ENCODE measurements around the gene MAPKAPK5. TPM values are rescaled to one million over a fixed set of nuclear protein-coding genes. Genes with fewer than 3 reads are reported as not detected.

The MAPKAPK5 gene
- total and polyA plus RNA-seq, 2 experiments from 2014 or later = 41.5 to 77.0 TPM

DNA sequence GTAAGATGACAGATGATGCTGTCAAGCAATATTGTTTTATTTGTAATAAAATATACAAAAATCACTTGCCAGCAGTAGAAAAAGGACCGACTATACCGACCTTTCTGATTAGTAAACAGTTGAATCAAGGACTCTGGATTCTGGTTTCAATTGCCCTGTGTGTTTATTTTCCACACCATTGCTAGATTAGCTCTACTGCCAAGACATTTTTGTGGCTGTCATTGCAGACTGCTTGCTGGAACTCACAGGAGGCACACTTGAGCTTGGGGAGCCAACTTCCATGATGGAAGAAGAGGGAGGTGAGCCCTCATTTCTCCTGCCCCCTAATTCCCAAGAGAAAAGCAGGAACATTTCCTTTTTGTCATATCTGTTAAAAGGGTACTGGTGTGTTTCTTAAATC is 51.3 kb downstream of the MAPKAPK5 start:
- no peaks in the 10 kb centered on the region for H3K9me3 Mint-ChIP-seq
- no peak overlapping the region for H3K4me2 ChIP-seq
- no peaks in the 10 kb centered on the region for H3K4me1 ChIP-seq (ENCODE audit: insufficient read depth)
- no peaks in the 10 kb centered on the region for H3K79me2 ChIP-seq (replicated peaks; ENCODE audit: insufficient read depth)
- no peak overlapping the region for H3K27ac ChIP-seq (ENCODE audit: low read depth)
- H3F3A ChIP-seq (replicated peaks; ENCODE audit: low read depth) = peaks cover 15% of the 10 kb centered on the region; the same call in 1 of the 2 replicates
- H2AFZ ChIP-seq = no peak overlapping the region
- peaks cover 6% of the 10 kb centered on the region for H3K27me3 Mint-ChIP-seq (ENCODE audit: insufficient read depth, low read depth, poor library complexity)
- no peak for TF ChIP-seq EZH2phosphoT487 (IDR thresholded peaks at IDR 0.05; ENCODE audit: unreplicated experiment)
- TF ChIP-seq JUNB (IDR thresholded peaks at IDR 0.05; ENCODE audit: unreplicated experiment) = no peak
- no peak for TF ChIP-seq STAT1 (IDR thresholded peaks at IDR 0.05; ENCODE audit: unreplicated experiment)
- TF ChIP-seq ZNF462 (CRISPR knock-in tag; IDR thresholded peaks at IDR 0.05) = no peak
- no peak for TF ChIP-seq EZH2 (IDR thresholded peaks at IDR 0.05; ENCODE audit: low read depth, unreplicated experiment)
- TF ChIP-seq ZNF114 (CRISPR knock-in tag; IDR thresholded peaks at IDR 0.05) = no peak
- TF ChIP-seq, protein P1, sequence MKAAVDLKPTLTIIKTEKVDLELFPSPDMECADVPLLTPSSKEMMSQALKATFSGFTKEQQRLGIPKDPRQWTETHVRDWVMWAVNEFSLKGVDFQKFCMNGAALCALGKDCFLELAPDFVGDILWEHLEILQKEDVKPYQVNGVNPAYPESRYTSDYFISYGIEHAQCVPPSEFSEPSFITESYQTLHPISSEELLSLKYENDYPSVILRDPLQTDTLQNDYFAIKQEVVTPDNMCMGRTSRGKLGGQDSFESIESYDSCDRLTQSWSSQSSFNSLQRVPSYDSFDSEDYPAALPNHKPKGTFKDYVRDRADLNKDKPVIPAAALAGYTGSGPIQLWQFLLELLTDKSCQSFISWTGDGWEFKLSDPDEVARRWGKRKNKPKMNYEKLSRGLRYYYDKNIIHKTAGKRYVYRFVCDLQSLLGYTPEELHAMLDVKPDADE (IDR thresholded peaks at IDR 0.05) = no peak
- TF ChIP-seq NANOG (IDR thresholded peaks at IDR 0.05; ENCODE audit: borderline replicate concordance) = no peak
- no peak for TF ChIP-seq CREB1 (CRISPR knock-in tag; IDR thresholded peaks at IDR 0.05; ENCODE audit: low read depth)
- TF ChIP-seq ZNF331 (CRISPR knock-in tag; IDR thresholded peaks at IDR 0.05; ENCODE audit: low read depth) = no peak
- TF ChIP-seq POLR2AphosphoS5 (IDR thresholded peaks at IDR 0.05; ENCODE audit: low read depth) = no peak
- no peak for TF ChIP-seq REST (IDR thresholded peaks at IDR 0.05; ENCODE audit: unreplicated experiment)
- TF ChIP-seq, protein P2, sequence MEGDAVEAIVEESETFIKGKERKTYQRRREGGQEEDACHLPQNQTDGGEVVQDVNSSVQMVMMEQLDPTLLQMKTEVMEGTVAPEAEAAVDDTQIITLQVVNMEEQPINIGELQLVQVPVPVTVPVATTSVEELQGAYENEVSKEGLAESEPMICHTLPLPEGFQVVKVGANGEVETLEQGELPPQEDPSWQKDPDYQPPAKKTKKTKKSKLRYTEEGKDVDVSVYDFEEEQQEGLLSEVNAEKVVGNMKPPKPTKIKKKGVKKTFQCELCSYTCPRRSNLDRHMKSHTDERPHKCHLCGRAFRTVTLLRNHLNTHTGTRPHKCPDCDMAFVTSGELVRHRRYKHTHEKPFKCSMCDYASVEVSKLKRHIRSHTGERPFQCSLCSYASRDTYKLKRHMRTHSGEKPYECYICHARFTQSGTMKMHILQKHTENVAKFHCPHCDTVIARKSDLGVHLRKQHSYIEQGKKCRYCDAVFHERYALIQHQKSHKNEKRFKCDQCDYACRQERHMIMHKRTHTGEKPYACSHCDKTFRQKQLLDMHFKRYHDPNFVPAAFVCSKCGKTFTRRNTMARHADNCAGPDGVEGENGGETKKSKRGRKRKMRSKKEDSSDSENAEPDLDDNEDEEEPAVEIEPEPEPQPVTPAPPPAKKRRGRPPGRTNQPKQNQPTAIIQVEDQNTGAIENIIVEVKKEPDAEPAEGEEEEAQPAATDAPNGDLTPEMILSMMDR (conservative IDR thresholded peaks at IDR 0.05; ENCODE audit: low read depth in 2 of 2) = no peak
- H3K36me3 ChIP-seq (ENCODE audit: insufficient read depth) = peaks cover 43% of the 10 kb centered on the region
- peaks cover 9% of the 10 kb centered on the region for H4K20me1 ChIP-seq (replicated peaks; ENCODE audit: insufficient read depth)
- H3K9me2 ChIP-seq (ENCODE audit: insufficient read depth) = no peaks in the 10 kb centered on the region
- DNase-seq (ENCODE audit: low spot score) (no peak), ATAC-seq (no peak)
- H3K27me3 ChIP-seq (ENCODE audit: insufficient read depth) = no peaks in the 10 kb centered on the region
- H3K36me3 Mint-ChIP-seq (ENCODE audit: low read depth) = peaks cover 82% of the 10 kb centered on the region
- H3K4me3 ChIP-seq = no peak overlapping the region
- H3K4me3 Mint-ChIP-seq = no peak overlapping the region
- no peak overlapping the region for H3K27ac Mint-ChIP-seq
- H3K4me1 Mint-ChIP-seq = no peaks in the 10 kb centered on the region
